NOMO-1 (cell line): ENCODE measurements around the gene LIME1.
A peak's percentile ranks its signal among the peaks of the same experiment; 100 is the strongest.
"Not testable (repeated sequence)": the region's sequence is repeated elsewhere in the genome, so short reads cannot be mapped to it uniquely, and the experiment has no call there.

Experiments
- DNase-seq, 2 experiments: peaks; one replicate each; lab custom pipeline; 2025; ENCODE audit not compliant: unreplicated experiment in 2 of 2; lab: John Stamatoyannopoulos, UW

LIME1 gene

GRCh38 chr20:63706852-63707557, 29.5 kb upstream of the LIME1 start:
- DNase-seq = peak; percentile 15 to 47

- peak; percentile 86 to 92 for DNase-seq
Measured at GRCh38 chr20:63707558-63708300, 28.7 kb upstream of the LIME1 start, which contains the start of the genes ARFRP1 and ZGPAT. Gene ARFRP1 (minus strand): TSS chr20:63707976. CDS start chr20:63707091, 885 bp downstream. Gene ZGPAT (plus strand): TSS chr20:63708039. CDS start chr20:63708581, 542 bp downstream.

- DNase-seq = no peak
Measured at GRCh38 chr20:63708301-63709148, 27.9 kb upstream of the LIME1 start.

- no peak for DNase-seq
Measured at GRCh38 chr20:63709149-63709527, 27.3 kb upstream of the LIME1 start.

GRCh38 chr20:63711085-63711645, 25.3 kb upstream of the LIME1 start:
- no peak for DNase-seq

- no peak for DNase-seq
Measured at GRCh38 chr20:63712191-63712590, 24.3 kb upstream of the LIME1 start.

- DNase-seq = no peak
Measured at GRCh38 chr20:63714858-63715257, 21.6 kb upstream of the LIME1 start.

GRCh38 chr20:63718996-63719395, 17.5 kb upstream of the LIME1 start:
- no peak for DNase-seq

- DNase-seq = not testable (repeated sequence)
Measured at GRCh38 chr20:63722967-63723622, 13.4 kb upstream of the LIME1 start.

GRCh38 chr20:63730189-63730733, 6.2 kb upstream of the LIME1 start:
- not testable (repeated sequence) for DNase-seq

GRCh38 chr20:63731410-63731809, 5.1 kb upstream of the LIME1 start:
- no peak for DNase-seq

- DNase-seq = no peak
Measured at GRCh38 chr20:63732118-63733095, 4.1 kb upstream of the LIME1 start.

GRCh38 chr20:63733117-63733516, 3.3 kb upstream of the LIME1 start:
- DNase-seq = no peak

GRCh38 chr20:63733579-63734081, 2.8 kb upstream of the LIME1 start:
- no peak for DNase-seq

- DNase-seq = no peak
Measured at GRCh38 chr20:63734111-63734945, 2.1 kb upstream of the LIME1 start.

- DNase-seq = no peak
Measured at GRCh38 chr20:63734946-63735858, 1.3 kb upstream of the LIME1 start.
